Neural cell (in vitro differentiated cells): Measurements from ENCODE around the gene ANKRD33B. TPM values are rescaled to one million over a fixed set of nuclear protein-coding genes. Genes with fewer than 3 reads are reported as not detected.

Experiments used
- H2AFZ ChIP-seq: fragments of 200-600, 300-800 bp; sonication (generic), shearing (Covaris generic); 2 replicates; pipeline ENCODE4 v1.6.0; 2014; ENCODE audit warnings: low read depth, mild to moderate bottlenecking, antibody characterized with exemption, low read length, moderate library complexity
- H3F3A ChIP-seq: fragments of 200-600 bp; shearing (Covaris generic); 2 replicates; pipeline ENCODE4 v1.6.1; 2016; ENCODE audit warnings: mild to moderate bottlenecking, moderate library complexity, mixed read lengths, antibody characterized with exemption, low read length; ENCODE audit not compliant: insufficient read depth, poor library complexity, severe bottlenecking
- H3K27ac ChIP-seq: fragments of 200-600, 300-800 bp; sonication (generic), shearing (Covaris generic); 2 replicates; pipeline ENCODE4 v1.5.1; 2014; ENCODE audit warnings: mild to moderate bottlenecking, low read length, moderate library complexity
- H3K27me3 ChIP-seq: fragments of 300-800, 200-600 bp; sonication (generic), shearing (Covaris generic); 2 replicates; pipeline ENCODE4 v1.6.0; 2014; ENCODE audit warnings: mild to moderate bottlenecking, low read depth, low read length, moderate library complexity; ENCODE audit not compliant: insufficient read depth
- H3K36me3 ChIP-seq: fragments of 300-800, 200-600 bp; sonication (generic), shearing (Covaris generic); 2 replicates; pipeline ENCODE4 v1.5.1; 2014; ENCODE audit warnings: mild to moderate bottlenecking, antibody characterized with exemption, low read length, moderate library complexity; ENCODE audit not compliant: insufficient read depth
- H3K4me2 ChIP-seq: fragments of 300-800, 200-600 bp; sonication (generic), shearing (Covaris generic); 2 replicates; pipeline ENCODE4 v1.6.0; 2014; ENCODE audit warnings: mild to moderate bottlenecking, low read length
- H3K4me3 ChIP-seq: fragments of 300-800, 200-600 bp; sonication (generic), shearing (Covaris generic); 2 replicates; pipeline ENCODE4 v1.5.1; 2014; ENCODE audit warnings: mild to moderate bottlenecking, low read length, moderate library complexity
- H3K79me2 ChIP-seq: fragments of 200-600 bp; shearing (Covaris generic); replicated peaks from 2 replicates; pipeline ENCODE4 v1.6.0; 2014; ENCODE audit warnings: mild to moderate bottlenecking, low read length, moderate library complexity; ENCODE audit not compliant: insufficient read depth
- H3K9ac ChIP-seq: fragments of 300-800, 200-600 bp; sonication (generic), shearing (Covaris generic); 2 replicates; pipeline ENCODE4 v1.6.1; 2016; ENCODE audit warnings: mild to moderate bottlenecking, low read length, mixed read lengths
- H3K9me2 ChIP-seq: fragments of 200-600 bp; shearing (Covaris generic); 2 replicates; pipeline ENCODE4 v1.6.1; 2016; ENCODE audit warnings: mild to moderate bottlenecking, low read length, mixed read lengths; ENCODE audit not compliant: insufficient read depth
- H3K9me3 ChIP-seq: fragments of 200-600, 300-800 bp; sonication (generic), shearing (Covaris generic); 2 replicates; pipeline ENCODE4 v1.6.1; 2016; ENCODE audit warnings: mild to moderate bottlenecking, mixed run types, low read length, moderate library complexity, mixed read lengths
- H4K20me1 ChIP-seq: fragments of 200-600 bp; shearing (Covaris generic); 2 replicates; pipeline ENCODE4 v1.6.1; 2016; ENCODE audit warnings: mild to moderate bottlenecking, mixed run types; ENCODE audit not compliant: insufficient read depth
- EP300 ChIP-seq: fragments of 450-650 bp; conservative IDR thresholded peaks from 2 replicates; pipeline ENCODE4 v1.6.1; 2014; ENCODE audit warnings: antibody characterized with exemption, mild to moderate bottlenecking, moderate library complexity; ENCODE audit not compliant: poor library complexity, severe bottlenecking
- EZH2 ChIP-seq: fragments of 200-600, 300-800 bp; shearing (Covaris generic), sonication (generic); IDR thresholded peaks from 2 replicates; pipeline ENCODE4 v1.6.1; 2014; ENCODE audit warnings: antibody characterized with exemption, low read length, borderline replicate concordance, mild to moderate bottlenecking; ENCODE audit not compliant: insufficient read depth, poor library complexity, severe bottlenecking
- MXI1 ChIP-seq: fragments of 450-650 bp; conservative IDR thresholded peaks from 2 replicates; pipeline ENCODE4 v1.6.1; 2014; ENCODE audit warnings: antibody characterized with exemption, mild to moderate bottlenecking; ENCODE audit not compliant: poor library complexity, severe bottlenecking
- POLR2AphosphoS5 ChIP-seq: IDR thresholded peaks from 2 replicates; pipeline ENCODE4 v1.6.1; 2012
- RAD21 ChIP-seq: fragments of 450-650 bp; conservative IDR thresholded peaks from 2 replicates; pipeline ENCODE4 v1.6.1; 2014; ENCODE audit warnings: antibody characterized with exemption, mild to moderate bottlenecking, moderate library complexity
- SMC3 ChIP-seq: fragments of 450-650 bp; conservative IDR thresholded peaks from 2 replicates; pipeline ENCODE4 v1.6.1; 2014; ENCODE audit warnings: antibody characterized with exemption, mild to moderate bottlenecking, moderate library complexity; ENCODE audit not compliant: poor library complexity
- TAF1 ChIP-seq: IDR thresholded peaks from 2 replicates; pipeline ENCODE4 v1.6.1; 2012; ENCODE audit warnings: low read depth
- polyA plus RNA-seq: library from polyadenylated mRNA; depleted of rRNA; stranded (reverse); fragments of >200 nt; gene quantifications from 2 replicates; pipeline ENCODE4 v1.2.3, GENCODE V29; 2014
- TF ChIP-seq, protein P1 (sequence below): IDR thresholded peaks from 2 replicates; pipeline ENCODE4 v1.6.1; 2012; ENCODE audit warnings: borderline replicate concordance
- TF ChIP-seq, protein P2 (sequence below): fragments of 450-650 bp; IDR thresholded peaks from 2 replicates; pipeline ENCODE4 v1.5.1; 2014; ENCODE audit warnings: antibody characterized with exemption, mild to moderate bottlenecking, moderate library complexity; ENCODE audit not compliant: poor library complexity, severe bottlenecking

Gene ANKRD33B
- polyA plus RNA-seq, 1 donor from 2014 or later, result not detected

DNA sequence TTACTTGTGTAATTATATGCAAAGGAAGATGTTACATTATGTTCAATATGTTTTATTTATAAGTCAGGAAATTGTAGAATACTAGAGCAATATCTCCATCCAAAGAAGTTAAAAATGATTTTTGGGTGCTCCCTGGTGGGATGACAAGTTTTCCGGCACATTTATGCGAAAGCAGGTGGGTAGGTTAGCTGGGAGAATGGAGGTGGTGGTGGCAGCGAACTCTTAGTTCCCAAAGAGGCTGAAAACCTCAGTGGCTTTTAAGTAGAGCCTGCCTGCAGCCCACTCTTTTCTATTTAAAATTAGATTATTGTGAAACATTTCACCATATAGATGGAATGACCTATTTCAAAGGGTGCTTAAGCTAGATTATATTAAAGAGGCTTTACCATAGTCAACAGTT is 51.8 kb downstream of the ANKRD33B start:
- no peaks in the 10 kb centered on the region for H3K36me3 ChIP-seq
- H3K9me3 ChIP-seq, result no peaks in the 10 kb centered on the region

DNA sequence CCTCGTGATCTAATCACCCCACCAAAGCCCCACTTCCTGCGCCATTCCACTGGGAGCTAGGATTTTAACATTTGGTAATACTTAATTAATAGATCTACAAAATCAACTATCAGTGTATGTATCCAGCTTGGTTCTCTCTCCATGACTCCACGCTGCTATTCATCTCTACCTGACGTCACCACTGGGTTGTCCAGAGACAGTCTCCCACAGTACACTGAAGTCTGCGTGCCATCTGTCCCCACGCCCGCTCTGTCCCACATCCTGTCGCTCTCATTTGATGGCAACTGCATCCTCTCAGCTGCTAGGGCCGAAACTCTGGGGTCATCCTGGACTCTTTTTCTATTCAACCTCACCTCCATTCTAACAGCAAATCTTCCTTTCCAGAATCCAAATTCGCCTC is 53.2 kb downstream of the ANKRD33B start:
- TF ChIP-seq, protein P1, sequence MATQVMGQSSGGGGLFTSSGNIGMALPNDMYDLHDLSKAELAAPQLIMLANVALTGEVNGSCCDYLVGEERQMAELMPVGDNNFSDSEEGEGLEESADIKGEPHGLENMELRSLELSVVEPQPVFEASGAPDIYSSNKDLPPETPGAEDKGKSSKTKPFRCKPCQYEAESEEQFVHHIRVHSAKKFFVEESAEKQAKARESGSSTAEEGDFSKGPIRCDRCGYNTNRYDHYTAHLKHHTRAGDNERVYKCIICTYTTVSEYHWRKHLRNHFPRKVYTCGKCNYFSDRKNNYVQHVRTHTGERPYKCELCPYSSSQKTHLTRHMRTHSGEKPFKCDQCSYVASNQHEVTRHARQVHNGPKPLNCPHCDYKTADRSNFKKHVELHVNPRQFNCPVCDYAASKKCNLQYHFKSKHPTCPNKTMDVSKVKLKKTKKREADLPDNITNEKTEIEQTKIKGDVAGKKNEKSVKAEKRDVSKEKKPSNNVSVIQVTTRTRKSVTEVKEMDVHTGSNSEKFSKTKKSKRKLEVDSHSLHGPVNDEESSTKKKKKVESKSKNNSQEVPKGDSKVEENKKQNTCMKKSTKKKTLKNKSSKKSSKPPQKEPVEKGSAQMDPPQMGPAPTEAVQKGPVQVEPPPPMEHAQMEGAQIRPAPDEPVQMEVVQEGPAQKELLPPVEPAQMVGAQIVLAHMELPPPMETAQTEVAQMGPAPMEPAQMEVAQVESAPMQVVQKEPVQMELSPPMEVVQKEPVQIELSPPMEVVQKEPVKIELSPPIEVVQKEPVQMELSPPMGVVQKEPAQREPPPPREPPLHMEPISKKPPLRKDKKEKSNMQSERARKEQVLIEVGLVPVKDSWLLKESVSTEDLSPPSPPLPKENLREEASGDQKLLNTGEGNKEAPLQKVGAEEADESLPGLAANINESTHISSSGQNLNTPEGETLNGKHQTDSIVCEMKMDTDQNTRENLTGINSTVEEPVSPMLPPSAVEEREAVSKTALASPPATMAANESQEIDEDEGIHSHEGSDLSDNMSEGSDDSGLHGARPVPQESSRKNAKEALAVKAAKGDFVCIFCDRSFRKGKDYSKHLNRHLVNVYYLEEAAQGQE, result no peak
- no peak for TF ChIP-seq EZH2
- TF ChIP-seq EP300, result no peak
- TF ChIP-seq TAF1, result no peak
- TF ChIP-seq SMC3, result no peak
- no peak for TF ChIP-seq MXI1
- TF ChIP-seq RAD21, result no peak
- TF ChIP-seq POLR2AphosphoS5, result no peak
- TF ChIP-seq, protein P2, sequence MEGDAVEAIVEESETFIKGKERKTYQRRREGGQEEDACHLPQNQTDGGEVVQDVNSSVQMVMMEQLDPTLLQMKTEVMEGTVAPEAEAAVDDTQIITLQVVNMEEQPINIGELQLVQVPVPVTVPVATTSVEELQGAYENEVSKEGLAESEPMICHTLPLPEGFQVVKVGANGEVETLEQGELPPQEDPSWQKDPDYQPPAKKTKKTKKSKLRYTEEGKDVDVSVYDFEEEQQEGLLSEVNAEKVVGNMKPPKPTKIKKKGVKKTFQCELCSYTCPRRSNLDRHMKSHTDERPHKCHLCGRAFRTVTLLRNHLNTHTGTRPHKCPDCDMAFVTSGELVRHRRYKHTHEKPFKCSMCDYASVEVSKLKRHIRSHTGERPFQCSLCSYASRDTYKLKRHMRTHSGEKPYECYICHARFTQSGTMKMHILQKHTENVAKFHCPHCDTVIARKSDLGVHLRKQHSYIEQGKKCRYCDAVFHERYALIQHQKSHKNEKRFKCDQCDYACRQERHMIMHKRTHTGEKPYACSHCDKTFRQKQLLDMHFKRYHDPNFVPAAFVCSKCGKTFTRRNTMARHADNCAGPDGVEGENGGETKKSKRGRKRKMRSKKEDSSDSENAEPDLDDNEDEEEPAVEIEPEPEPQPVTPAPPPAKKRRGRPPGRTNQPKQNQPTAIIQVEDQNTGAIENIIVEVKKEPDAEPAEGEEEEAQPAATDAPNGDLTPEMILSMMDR, result no peak
- no peak overlapping the region for H2AFZ ChIP-seq
- no peaks in the 10 kb centered on the region for H3K79me2 ChIP-seq
- no peak overlapping the region for H3K4me2 ChIP-seq
- peaks cover 2% of the 10 kb centered on the region for H3K9me3 ChIP-seq
- H3K9me2 ChIP-seq, result no peaks in the 10 kb centered on the region
- H3F3A ChIP-seq, result no peaks in the 10 kb centered on the region
- H3K27ac ChIP-seq, result no peak overlapping the region
- no peak overlapping the region for H3K9ac ChIP-seq
- no peaks in the 10 kb centered on the region for H4K20me1 ChIP-seq
- no peak overlapping the region for H3K4me3 ChIP-seq
- no peaks in the 10 kb centered on the region for H3K27me3 ChIP-seq
- H3K36me3 ChIP-seq, result no peaks in the 10 kb centered on the region

More for the DNA sequence above, 51.8 kb downstream of the ANKRD33B start:
- no peak overlapping the region for H3K4me3 ChIP-seq
- no peaks in the 10 kb centered on the region for H3K9me2 ChIP-seq
- TF ChIP-seq EP300 (no peak), EZH2 (no peak), SMC3 (no peak), RAD21 (no peak)
- TF ChIP-seq, protein P1, result no peak
- no peaks in the 10 kb centered on the region for H3K27me3 ChIP-seq
- H3K79me2 ChIP-seq, result no peaks in the 10 kb centered on the region
- no peaks in the 10 kb centered on the region for H4K20me1 ChIP-seq
- H3K27ac ChIP-seq, result no peak overlapping the region
- H3K9ac ChIP-seq, result no peak overlapping the region
- no peak overlapping the region for H3K4me2 ChIP-seq
- no peak overlapping the region for H2AFZ ChIP-seq
- no peaks in the 10 kb centered on the region for H3F3A ChIP-seq
